HPDE6-E6E7 (cell line): ENCODE data around the gene KRT71.

Source experiments
- DNase-seq: peaks from one replicate; pipeline ENCODE4 v3.0.0; 2011; ENCODE audit warnings: missing footprints; ENCODE audit errors: extremely low spot score

The KRT71 gene

DNA sequence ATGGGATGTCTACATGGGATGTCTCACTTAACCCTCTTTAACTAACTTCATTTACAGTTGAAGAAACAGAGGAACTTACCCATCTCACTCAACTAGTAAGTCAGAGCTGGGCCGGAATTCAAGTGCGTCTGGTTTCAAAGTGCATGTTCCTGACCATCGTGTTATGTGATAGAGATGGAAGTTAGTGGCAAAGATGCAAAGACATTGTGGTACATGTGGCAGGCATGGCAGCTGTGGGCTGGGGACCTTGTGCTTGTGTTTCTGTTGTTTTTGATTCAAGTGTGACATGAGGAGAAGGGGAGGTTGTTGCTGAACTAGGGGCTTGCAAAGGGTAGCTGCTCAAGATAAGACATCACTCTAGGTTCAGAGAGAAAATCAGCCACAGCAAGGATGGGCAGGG, 23.0 kb upstream of the KRT71 start:
- no peak for DNase-seq

DNA sequence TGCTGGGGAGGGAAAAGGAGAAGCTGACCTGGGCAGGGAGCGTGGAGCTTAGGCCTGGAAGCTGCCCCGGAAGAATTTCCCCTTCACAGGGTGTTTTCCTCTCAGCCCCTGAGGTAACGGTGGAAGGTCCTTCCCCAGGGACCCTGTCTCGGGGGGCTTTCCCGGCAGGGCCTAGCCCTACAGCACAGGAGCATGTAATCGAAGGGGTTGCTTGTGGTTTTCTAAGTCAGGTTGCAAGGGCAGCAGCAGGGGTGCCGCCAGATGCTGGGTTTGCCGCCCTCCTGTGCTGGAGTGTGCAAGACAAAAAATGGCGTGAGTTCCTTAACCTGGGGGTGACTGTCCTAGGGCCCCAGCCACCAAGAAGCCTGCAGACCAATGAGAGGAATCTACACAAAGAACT, 22.3 kb upstream of the KRT71 start:
- DNase-seq, result no peak

DNA sequence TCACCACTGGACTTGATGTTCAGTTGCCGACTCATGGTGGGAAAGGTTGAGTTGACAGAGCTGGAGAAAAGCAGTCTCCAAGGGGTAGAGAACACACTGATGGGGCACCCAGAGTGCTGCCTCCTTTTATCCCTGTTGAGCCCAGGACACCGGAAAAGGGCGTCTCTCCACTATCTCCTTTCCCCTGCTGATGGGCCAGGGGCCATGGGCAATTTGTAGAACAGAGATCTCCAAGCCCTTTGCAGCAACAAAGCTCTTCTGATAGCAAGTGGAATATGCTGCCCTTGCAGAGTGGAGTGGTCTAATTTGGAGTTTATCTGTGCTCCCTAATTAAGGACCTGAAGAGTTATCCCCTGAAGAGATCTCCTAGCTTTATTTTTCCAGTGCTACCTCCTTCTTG, 20.8 kb upstream of the KRT71 start, which contains the start of gene KRT74:
KRT74 (minus strand) TSS at position 101 of the 400 bp plus-strand sequence; CDS start at position 35, 66 bp downstream.
- DNase-seq, result no peak

DNA sequence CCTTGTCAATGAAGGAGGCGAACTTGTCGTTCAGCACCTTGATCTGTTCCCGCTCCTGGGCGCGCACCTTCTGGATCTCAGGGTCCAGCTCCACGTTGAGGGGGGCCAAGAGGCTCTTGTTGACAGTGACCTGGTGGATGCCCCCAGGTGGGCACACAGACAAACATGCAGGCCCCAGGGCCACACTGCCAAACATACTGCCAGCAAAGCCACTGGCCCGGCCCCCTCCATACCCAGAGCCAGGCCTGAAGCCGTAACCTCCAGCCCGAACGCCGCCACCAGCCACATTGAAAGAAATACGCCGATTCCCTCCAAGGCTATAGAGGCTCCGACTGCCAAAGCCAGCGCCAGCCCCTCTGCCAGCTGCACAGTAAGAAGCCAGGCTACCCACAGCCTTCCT, 20.4 kb upstream of the KRT71 start:
- no peak for DNase-seq

DNA sequence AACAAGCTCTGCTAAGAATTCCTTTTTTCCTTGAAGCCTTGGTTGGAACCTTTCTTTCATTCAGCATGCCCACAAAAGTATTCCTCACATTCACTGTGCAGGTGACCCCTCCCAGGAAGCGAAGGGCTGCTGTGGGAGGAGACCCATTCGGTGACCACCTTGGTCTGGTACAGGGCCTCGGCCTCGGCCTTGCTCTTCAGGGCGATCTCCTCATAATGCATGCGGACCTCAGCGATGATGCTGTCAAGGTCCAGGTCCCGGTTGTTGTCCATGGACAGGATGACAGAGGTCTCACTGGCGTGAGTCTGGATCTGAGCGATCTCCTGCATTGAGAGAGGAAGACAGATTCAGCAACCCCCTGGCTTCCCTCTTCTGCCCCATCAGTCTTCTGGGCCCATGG, 17.6 kb upstream of the KRT71 start:
- no peak for DNase-seq

DNA sequence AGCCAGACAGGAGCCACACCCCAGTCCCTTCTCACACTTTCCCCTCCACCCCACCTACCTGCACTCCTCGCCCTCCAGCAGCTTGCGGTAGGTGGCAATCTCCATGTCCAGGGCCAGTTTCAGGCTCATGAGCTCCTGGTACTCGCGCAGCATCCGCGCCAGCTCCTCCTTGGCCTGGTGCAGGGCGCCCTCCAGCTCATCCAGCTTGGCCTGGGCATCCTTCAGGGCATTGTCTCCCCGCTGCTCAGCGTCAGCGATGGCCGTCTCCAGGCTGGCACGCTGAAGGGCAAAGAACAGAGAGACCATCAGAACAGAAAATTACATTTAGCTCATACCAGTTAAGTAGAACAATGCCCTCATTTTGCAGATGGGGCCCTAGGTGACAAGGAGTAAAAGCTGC, 15.2 kb upstream of the KRT71 start:
- DNase-seq, result no peak

DNA sequence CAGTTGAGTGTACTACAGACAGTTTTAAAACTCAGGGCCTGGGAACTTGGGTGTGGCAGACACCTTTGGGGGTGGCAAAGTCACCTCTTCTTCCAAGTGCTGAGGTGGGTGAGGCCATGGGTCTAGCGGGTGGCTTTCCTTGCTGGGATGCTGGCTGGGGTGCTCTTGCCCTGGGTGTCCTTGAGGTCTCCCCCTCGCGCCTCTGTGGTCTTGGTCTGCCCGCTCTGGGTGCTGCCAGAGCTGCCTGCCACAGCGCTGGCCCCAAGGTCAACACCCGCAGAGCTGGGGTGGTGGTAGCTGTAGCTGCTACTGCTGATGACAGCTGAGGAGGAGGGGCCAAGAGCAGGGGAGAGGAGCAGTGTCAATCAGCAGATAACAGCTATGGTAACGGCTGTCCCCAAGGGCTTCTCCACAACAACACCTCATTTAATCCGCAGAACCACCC, 13.9 kb upstream of the KRT71 start:
- no peak for DNase-seq

DNA sequence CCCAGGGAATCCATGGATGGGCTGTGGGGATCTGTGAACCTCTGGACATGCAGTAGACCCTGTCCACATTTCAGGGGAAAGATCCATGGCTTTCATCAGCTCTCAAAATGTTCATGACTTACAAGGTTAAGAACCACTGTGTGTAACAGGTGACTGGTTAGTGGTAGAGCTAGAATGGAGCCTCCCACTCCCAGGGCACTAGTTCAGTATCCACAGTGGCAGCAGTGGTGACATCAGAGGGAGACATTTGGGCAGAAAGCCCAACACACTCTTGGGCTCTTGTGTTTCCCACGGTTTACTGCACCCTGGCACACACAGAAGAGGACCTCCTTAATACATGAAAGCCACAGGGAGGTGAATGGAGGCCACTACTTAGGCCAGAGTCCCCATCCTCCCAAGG, 11.6 kb upstream of the KRT71 start:
- DNase-seq, result no peak

DNA sequence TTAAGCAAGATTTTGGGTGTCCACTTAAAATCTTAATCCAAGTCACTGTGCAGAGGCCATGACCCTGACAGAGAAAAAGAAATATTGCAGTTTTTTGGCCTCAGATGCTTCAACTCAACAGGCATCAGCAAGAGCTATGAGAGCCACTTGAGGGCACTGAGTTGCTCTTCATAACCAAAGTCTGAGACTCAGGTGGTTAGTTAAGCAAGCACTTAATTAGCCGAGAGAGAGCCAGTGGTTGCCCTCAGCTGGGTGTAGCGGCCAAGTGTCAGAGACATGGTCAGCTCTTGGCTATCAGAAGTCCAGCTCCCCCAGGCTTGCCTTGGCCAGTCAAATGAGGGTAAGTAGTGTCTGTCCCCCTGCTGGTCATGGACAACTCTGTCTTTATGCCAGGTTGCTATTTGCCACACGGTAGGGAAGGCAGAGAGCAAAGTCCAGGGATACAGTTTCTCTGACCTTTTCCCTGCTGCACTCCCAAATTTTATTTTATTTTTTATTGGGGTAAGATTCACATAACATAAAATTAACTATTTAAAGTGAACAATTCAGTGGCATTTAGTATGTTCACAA, 9.0 kb upstream of the KRT71 start:
- DNase-seq, result no peak

DNA sequence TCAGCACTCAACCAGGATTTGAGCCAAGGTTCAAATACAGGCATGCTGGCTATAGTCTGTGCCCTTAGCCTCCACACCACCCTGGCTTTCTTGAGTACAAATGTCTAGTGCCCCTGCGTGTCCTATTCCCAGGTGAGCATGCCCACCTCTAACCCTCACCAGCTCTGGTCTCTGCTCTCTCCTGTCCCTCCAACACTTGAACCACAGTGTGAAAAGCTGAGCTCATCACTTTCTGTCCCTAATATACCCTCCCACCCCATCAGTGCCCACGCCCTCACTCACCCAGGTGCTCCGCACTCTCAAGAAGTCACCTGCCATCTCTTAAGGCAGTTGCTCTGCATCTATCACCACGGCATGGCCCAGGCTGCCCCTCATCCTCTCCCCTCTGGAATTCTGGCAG, 7.0 kb upstream of the KRT71 start:
- no peak for DNase-seq

DNA sequence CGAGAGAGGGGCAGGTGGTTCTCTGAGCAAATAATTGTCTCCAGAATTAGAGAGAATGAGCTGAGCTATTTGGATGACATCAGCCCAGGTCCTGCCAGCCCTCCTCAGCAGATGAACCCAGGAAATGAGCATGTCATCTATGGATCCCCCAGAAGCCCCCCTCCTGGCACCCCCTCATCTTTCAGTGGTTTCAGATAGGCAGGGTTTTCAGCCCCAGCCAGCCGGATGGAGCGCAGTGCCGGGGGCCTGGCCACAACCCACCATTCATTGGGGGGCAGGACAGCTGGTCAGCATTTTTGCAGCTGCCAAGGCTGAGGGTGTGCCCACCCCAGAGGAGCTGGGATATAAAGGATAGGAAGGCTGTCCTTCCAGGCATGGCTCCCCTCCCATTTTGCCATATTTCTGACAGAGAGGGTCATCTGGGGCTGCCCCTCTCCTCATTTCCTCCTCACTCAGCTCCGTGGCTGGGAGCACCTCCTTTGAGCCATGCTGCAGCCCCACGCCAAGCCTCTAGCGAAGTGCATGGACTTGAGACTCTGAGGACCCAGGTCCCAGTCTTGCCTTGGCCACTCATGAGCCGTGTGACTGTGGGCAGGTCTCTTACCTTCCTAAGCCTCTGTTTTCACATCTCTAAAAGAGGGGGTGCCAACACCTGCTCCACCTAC, 6.0 kb upstream of the KRT71 start:
- DNase-seq, result no peak

DNA sequence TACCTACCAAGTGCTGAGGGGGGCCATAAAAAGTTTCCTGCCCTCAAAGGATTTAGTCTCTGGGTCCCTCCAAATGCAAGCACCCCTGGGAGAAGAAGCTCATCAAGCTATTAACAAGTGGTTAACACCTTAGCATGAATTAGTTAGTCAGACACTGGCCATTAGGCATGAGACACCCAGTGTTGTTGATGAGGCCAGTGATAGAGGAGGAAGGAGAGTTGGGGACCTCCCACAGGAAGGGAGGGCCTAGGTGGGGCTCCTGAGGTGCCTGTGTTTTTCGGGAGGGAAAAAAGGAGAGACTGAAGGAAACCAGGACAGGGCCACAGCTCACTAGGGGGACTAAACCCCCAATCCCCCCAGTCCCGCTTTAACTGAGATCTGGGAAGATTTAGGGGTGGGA, 4.5 kb upstream of the KRT71 start:
- no peak for DNase-seq

DNA sequence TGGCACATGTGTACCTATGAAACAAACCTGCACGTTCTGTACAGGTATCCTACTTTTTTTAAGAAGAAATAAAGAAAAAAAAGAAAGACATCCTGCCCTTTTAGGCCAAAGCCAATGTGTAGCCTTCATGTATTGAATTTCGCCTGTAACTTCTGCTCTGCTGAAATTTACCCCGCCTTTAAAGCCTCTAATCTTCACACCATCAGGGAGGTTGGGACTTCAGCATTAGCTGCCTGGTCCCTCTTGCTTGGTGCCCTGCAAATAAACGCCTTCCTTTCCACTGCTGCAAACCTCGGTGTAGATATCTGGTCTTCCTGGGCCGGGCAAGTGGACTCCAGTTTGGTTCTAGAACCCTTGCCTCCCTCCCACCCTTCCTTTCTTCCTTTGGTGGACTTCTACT, 2.6 kb upstream of the KRT71 start:
- DNase-seq, result no peak

DNA sequence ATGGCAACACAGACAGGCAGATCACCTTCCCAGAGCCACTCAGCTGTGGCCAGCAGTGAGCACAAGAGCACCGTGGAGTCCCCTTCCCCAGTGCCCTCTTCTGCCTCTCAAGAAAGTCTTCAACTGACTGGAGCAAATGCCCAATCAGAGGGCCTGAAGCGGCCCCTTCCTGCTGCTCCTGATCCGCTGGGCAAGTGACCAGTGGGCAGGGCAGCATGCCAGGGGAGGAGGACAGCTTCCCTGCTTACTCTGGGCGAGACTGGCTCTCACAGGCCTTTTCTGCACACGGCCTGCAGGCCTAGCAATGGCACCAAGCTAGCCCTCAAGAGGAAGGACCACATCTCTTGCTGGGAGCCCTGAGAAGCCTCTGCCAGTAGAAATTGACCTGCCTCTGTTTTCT, 890 bp downstream of the KRT71 start:
- no peak for DNase-seq

DNA sequence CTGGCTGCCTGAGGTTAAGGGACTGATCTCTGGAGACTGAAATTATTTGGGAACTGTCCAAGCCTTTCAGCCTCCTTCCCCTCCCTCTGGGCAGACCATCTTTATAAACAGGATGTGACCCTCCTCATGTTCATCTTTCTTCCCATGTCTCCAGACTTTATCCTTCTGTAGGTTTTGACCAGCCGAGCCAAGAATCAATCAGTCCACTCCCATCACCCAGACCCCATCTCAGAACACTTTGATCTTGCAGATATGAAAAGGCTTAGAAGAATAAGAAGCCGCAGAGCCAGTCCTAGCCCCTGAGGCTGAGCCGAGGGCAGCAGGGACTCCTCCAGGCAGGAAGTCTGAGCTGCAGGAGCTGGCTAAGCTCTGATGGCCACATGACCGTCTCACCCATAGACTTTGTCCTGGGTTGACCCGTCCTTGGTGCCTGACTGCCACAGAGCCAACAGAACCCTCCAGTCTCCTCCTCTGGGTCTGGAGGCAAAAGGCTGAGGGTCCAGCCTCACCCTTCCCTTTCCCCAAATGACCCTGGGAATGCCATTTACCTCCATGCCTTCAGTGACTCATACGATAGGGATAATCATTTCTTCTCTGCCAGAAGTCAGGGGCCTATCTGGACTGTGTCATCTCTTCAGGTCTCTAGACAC, 1.6 kb downstream of the KRT71 start:
- DNase-seq, result no peak

DNA sequence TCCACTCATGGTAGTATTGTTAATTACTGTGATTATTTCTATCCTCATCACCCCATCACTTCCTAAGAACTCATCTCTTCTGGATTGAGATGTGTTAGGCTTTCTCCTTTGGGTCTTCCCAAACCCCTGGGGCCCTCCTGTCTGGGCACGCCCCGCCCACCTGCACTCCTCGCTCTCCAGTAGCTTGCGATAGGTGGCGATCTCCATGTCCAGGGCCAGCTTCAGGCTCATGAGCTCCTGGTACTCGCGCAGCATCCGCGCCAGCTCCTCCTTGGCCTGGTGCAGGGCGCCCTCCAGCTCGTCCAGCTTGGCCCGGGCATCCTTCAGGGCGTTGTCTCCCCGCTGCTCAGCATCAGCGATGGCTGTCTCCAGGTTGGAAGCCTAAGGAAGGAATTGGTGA, 6.8 kb downstream of the KRT71 start:
- DNase-seq, result no peak

DNA sequence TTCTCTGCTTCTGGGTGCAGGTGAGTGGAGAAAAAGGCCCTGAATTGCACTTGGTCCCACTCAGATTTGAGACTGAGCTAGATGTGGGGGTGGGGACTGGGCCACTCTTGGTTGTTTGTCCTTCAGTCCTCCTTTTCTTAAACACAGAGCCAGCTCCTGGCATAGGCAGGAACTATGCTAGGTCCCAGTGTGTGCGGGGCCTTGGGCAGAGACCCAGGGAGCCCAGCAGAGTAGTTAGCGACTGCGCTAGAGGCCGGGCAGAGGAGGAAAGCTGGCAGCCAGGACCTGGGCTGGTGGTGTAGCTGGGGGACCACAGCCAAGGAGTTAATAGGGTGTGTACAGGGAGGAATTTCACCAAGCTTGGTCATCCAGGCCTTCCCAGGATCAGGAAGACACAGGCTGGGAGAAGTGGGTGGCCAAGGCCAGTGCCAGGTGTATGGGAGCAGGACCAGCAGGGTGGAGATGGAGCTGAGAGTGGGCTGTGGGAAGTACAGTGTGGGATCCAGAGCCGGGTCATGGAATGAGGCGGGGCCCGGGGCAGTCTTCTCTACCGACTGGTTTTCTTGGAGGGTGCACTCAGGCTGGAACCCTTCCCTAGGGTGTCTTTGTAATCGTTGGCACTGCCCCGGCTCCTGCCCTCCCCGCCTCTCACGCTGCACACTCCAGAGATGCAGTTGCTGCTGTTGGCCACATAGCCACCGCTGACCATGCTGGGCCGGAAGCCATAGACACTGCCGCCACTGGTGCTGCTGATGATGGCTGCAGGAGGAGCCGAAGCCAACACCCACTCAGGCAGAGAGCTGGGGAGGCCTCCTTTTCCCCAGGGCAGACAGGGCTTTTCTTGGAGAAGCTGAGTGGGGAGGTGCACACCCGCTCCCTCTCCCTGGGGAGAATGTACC, 8.7 kb downstream of the KRT71 start:
- no peak for DNase-seq

DNA sequence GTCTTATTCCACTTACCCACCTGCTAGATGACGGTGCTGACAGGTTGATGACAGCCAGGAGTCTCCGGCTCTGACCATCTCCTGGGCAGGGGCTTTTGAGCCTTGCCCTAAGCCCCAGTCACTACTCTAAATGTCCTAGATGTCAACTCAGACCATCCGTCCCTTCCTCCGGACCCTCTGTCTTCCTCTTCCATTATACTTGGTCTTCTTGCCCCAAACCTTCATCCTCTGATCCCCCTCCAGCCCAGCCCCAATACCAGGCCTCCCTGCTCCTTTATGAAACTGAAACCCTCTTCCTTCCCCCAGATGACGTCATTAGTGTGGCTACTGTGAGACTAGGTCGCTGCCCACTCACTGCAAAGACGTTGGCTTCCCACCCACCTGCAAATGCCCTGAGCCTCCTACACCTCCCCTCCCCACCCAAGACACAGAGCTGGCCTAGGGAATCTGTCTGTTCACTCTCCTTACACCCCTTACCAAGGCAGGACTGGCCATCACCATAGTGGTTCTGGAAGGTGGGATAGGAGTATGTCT, 10.1 kb downstream of the KRT71 start:
- DNase-seq, result no peak

DNA sequence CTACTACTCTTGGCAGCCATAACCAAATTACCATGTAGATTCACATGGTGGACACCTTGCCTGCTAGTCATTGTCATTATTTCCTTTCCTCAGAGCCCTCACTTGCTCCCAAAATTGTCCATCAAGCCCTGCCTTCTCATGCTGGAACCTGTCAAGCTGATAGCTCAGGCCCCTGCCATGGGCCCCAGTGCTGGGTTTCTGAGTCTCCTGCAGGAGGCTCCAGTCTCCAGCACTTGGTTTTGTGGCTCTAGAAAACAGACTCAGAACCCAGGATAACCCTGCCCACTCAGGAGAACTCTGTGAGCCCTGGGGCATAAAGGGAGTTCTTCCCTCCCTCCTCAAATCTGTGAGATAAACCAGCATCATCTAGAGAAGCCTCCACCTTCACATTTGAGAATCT, 10.8 kb downstream of the KRT71 start:
- no peak for DNase-seq

DNA sequence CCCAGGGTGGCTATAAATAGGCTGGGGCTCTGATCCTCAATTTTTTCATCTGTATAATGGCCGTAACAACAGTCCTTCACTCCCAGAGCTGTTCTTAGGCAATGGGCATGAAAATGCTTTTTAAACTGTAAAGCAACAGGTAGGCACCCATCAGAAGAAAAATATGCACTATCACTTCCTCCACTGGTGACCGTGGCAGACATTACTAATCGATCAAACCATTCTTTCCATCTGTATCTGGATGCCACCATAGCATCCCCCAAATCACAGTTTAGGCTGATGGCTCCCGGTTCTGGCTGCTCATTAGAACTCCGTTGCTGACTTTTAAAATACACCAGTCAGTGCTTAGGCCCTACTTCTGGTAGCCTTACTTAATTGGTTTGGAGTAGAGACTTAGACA, 11.2 kb downstream of the KRT71 start:
- DNase-seq, result no peak

DNA sequence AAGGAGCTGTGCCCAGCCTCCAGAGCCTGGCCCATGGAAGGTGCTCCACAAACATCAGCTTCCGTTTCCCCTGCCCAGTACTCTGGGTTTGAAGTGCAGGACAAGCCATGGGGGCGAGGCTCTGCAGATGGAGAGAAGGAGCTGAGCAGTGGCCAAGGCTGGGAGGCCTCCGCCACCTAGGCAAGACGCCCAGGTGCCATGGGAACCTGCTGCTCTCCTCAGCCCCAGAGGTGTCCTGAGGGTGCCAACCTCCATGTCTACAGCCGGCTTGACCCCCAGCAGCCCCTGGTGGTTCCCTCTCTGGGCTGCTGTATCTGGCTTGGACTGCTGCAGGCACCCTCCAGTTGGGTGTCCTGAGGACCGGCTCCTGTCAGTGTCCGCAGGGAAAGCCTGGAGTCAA, 12.4 kb downstream of the KRT71 start:
- DNase-seq, result no peak

DNA sequence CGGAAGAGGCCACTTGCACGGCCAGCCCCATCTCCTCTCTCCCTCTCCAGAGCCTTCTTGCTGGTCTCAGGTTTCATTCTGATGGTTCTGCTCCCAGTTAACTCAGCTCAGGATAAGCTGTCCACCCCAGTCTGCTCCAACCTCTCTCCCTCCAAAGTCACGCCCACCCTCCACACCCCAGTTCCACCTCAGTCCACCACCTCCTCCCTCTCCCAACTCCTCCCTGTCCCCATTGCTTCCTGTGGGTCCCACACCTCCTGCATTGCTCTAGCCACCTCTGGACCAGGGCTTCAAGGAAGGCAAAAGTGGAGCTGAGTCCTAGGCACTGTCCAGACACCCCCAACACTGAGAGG, 13.1 kb downstream of the KRT71 start:
- no peak for DNase-seq
